Measurements from ENCODE around the gene ARHGEF19.

The ARHGEF19 gene

GRCh38 chr1:16244650-16245285 is 32.3 kb upstream of the ARHGEF19 start:
- DNase-seq (ENCODE audit: low read depth, low spot score): no peak
- Histone ChIP-seq H3K27ac (ENCODE audit: low read length) (no peak overlapping the region), H3K27me3 (ENCODE audit: control insufficient read depth, insufficient read depth, low read length) (no peaks in the 10 kb centered on the region), H3K36me3 (ENCODE audit: control insufficient read depth, insufficient read depth, low read length) (peaks cover 4% of the 10 kb centered on the region; the same call in 1 of the 2 replicates), H3K4me3 (ENCODE audit: low read length) (no peak overlapping the region), H3K4me1 (ENCODE audit: control insufficient read depth, insufficient read depth, low read length) (no peaks in the 10 kb centered on the region), H3K9me3 (ENCODE audit: control insufficient read depth, insufficient read depth, low read length) (no peaks in the 10 kb centered on the region)
- no CpG with 5 or more reads among the region's 8 CpGs for WGBS (ENCODE audit: insufficient coverage, insufficient read length)

GRCh38 chr1:16243936-16244649 is 31.6 kb upstream of the ARHGEF19 start:
- Histone ChIP-seq H3K4me3 (ENCODE audit: low read length) (no peak overlapping the region), H3K36me3 (ENCODE audit: control insufficient read depth, insufficient read depth, low read length) (peaks cover 4% of the 10 kb centered on the region; the same call in 1 of the 2 replicates), H3K9me3 (ENCODE audit: control insufficient read depth, insufficient read depth, low read length) (no peaks in the 10 kb centered on the region), H3K27me3 (ENCODE audit: control insufficient read depth, insufficient read depth, low read length) (no peaks in the 10 kb centered on the region), H3K27ac (ENCODE audit: low read length) (no peak overlapping the region), H3K4me1 (ENCODE audit: control insufficient read depth, insufficient read depth, low read length) (no peaks in the 10 kb centered on the region)
- WGBS (ENCODE audit: insufficient coverage, insufficient read length): no CpG with 5 or more reads among the region's 8 CpGs
- peak; percentile 78 for DNase-seq (ENCODE audit: low read depth, low spot score)

GRCh38 chr1:16243215-16243610 is 30.8 kb upstream of the ARHGEF19 start:
- no CpG with 5 or more reads among the region's 8 CpGs for WGBS (ENCODE audit: insufficient coverage, insufficient read length)

GRCh38 chr1:16242556-16243214 is 30.2 kb upstream of the ARHGEF19 start:
- Histone ChIP-seq H3K4me1 (ENCODE audit: control insufficient read depth, insufficient read depth, low read length) (no peaks in the 10 kb centered on the region), H3K9me3 (ENCODE audit: control insufficient read depth, insufficient read depth, low read length) (no peaks in the 10 kb centered on the region), H3K36me3 (ENCODE audit: control insufficient read depth, insufficient read depth, low read length) (peaks cover 4% of the 10 kb centered on the region; the same call in 1 of the 2 replicates), H3K27ac (ENCODE audit: low read length) (no peak overlapping the region), H3K4me3 (ENCODE audit: low read length) (no peak overlapping the region), H3K27me3 (ENCODE audit: control insufficient read depth, insufficient read depth, low read length) (no peaks in the 10 kb centered on the region)
- no peak for DNase-seq (ENCODE audit: low read depth, low spot score)
- WGBS (ENCODE audit: insufficient coverage, insufficient read length): no CpG with 5 or more reads among the region's 17 CpGs

More at GRCh38 chr1:16243215-16243610, 30.8 kb upstream of the ARHGEF19 start:
- Histone ChIP-seq H3K4me3 (ENCODE audit: low read length) (no peak overlapping the region), H3K36me3 (ENCODE audit: control insufficient read depth, insufficient read depth, low read length) (peaks cover 4% of the 10 kb centered on the region; the same call in 1 of the 2 replicates), H3K9me3 (ENCODE audit: control insufficient read depth, insufficient read depth, low read length) (no peaks in the 10 kb centered on the region), H3K27me3 (ENCODE audit: control insufficient read depth, insufficient read depth, low read length) (no peaks in the 10 kb centered on the region), H3K4me1 (ENCODE audit: control insufficient read depth, insufficient read depth, low read length) (no peaks in the 10 kb centered on the region), H3K27ac (ENCODE audit: low read length) (no peak overlapping the region)
- no peak for DNase-seq (ENCODE audit: low read depth, low spot score)

GRCh38 chr1:16241221-16241708 is 28.8 kb upstream of the ARHGEF19 start:
- Histone ChIP-seq H3K9me3 (ENCODE audit: control insufficient read depth, insufficient read depth, low read length) (no peaks in the 10 kb centered on the region), H3K4me1 (ENCODE audit: control insufficient read depth, insufficient read depth, low read length) (no peaks in the 10 kb centered on the region), H3K27ac (ENCODE audit: low read length) (no peak overlapping the region), H3K36me3 (ENCODE audit: control insufficient read depth, insufficient read depth, low read length) (no peaks in the 10 kb centered on the region), H3K27me3 (ENCODE audit: control insufficient read depth, insufficient read depth, low read length) (no peaks in the 10 kb centered on the region), H3K4me3 (ENCODE audit: low read length) (no peak overlapping the region)
- no peak for DNase-seq (ENCODE audit: low read depth, low spot score)
- no CpG with 5 or more reads among the region's 10 CpGs for WGBS (ENCODE audit: insufficient coverage, insufficient read length)

- Histone ChIP-seq H3K4me3 (ENCODE audit: low read length) (no peak overlapping the region), H3K27me3 (ENCODE audit: control insufficient read depth, insufficient read depth, low read length) (no peaks in the 10 kb centered on the region), H3K27ac (ENCODE audit: low read length) (no peak overlapping the region), H3K4me1 (ENCODE audit: control insufficient read depth, insufficient read depth, low read length) (peaks cover 2% of the 10 kb centered on the region; the same call in 1 of the 2 replicates), H3K36me3 (ENCODE audit: control insufficient read depth, insufficient read depth, low read length) (no peaks in the 10 kb centered on the region), H3K9me3 (ENCODE audit: control insufficient read depth, insufficient read depth, low read length) (no peaks in the 10 kb centered on the region)
- DNase-seq (ENCODE audit: low read depth, low spot score): no peak
- WGBS (ENCODE audit: insufficient coverage, insufficient read length): no CpG with 5 or more reads among the region's 2 CpGs
Measured at GRCh38 chr1:16239972-16240491, 27.6 kb upstream of the ARHGEF19 start.

- Histone ChIP-seq H3K27me3 (ENCODE audit: control insufficient read depth, insufficient read depth, low read length) (no peaks in the 10 kb centered on the region), H3K4me3 (ENCODE audit: low read length) (no peak overlapping the region), H3K36me3 (ENCODE audit: control insufficient read depth, insufficient read depth, low read length) (no peaks in the 10 kb centered on the region), H3K9me3 (ENCODE audit: control insufficient read depth, insufficient read depth, low read length) (no peaks in the 10 kb centered on the region), H3K27ac (ENCODE audit: low read length) (no peak overlapping the region), H3K4me1 (ENCODE audit: control insufficient read depth, insufficient read depth, low read length) (peaks cover 2% of the 10 kb centered on the region; the same call in 1 of the 2 replicates)
- DNase-seq (ENCODE audit: low read depth, low spot score): no peak
- WGBS (ENCODE audit: insufficient coverage, insufficient read length): no CpG with 5 or more reads among the region's 6 CpGs
Measured at GRCh38 chr1:16237343-16237830, 24.9 kb upstream of the ARHGEF19 start.

- Histone ChIP-seq H3K9me3 (ENCODE audit: control insufficient read depth, insufficient read depth, low read length) (no peaks in the 10 kb centered on the region), H3K4me3 (ENCODE audit: low read length) (peak within 1 kb of the TSS; percentile 63; the same call in 1 of the 2 replicates), H3K27me3 (ENCODE audit: control insufficient read depth, insufficient read depth, low read length) (no peaks in the 10 kb centered on the region), H3K4me1 (ENCODE audit: control insufficient read depth, insufficient read depth, low read length) (peaks cover 2% of the 10 kb centered on the region; the same call in 1 of the 2 replicates), H3K36me3 (ENCODE audit: control insufficient read depth, insufficient read depth, low read length) (no peaks in the 10 kb centered on the region), H3K27ac (ENCODE audit: low read length) (no peak within 1 kb of the TSS)
- WGBS (ENCODE audit: insufficient coverage, insufficient read length): no CpG with 5 or more reads among the region's 57 CpGs
- DNase-seq (ENCODE audit: low read depth, low spot score): no peak
Measured at GRCh38 chr1:16236511-16237342, 24.3 kb upstream of the ARHGEF19 start, which contains the start of gene CPLANE2. Gene CPLANE2, minus strand, starts transcription at chr1:16237183. Its CDS starts 441 bp downstream, at chr1:16236742.

GRCh38 chr1:16235944-16236510 is 23.6 kb upstream of the ARHGEF19 start:
- no peak overlapping the region; the same call in 1 of the 2 replicates for H3K4me3 ChIP-seq (ENCODE audit: low read length)
- H3K4me1 ChIP-seq (ENCODE audit: control insufficient read depth, insufficient read depth, low read length): peaks cover 2% of the 10 kb centered on the region; the same call in 1 of the 2 replicates
- no peak overlapping the region for H3K27ac ChIP-seq (ENCODE audit: low read length)
- WGBS (ENCODE audit: insufficient coverage, insufficient read length): no CpG with 5 or more reads among the region's 6 CpGs
- DNase-seq (ENCODE audit: low read depth, low spot score): no peak
- H3K36me3 ChIP-seq (ENCODE audit: control insufficient read depth, insufficient read depth, low read length): no peaks in the 10 kb centered on the region
- no peaks in the 10 kb centered on the region for H3K9me3 ChIP-seq (ENCODE audit: control insufficient read depth, insufficient read depth, low read length)
- no peaks in the 10 kb centered on the region for H3K27me3 ChIP-seq (ENCODE audit: control insufficient read depth, insufficient read depth, low read length)

Measured in iPS DF 6.9 (cell line).